Vagina (tissue), 2 donors: ENCODE data around the gene ERG. TPM values are rescaled to one million over a fixed set of nuclear protein-coding genes. Genes with fewer than 3 reads are reported as not detected.

Experiments used
- DNase-seq, 2 donors: peaks; one replicate each; pipeline ENCODE4 v3.0.0-alpha.2; 2017; ENCODE audit errors: extremely low spot score in 2 of 2
- H3K27ac ChIP-seq: fragments of 200-600 bp; sonication (generic); one replicate; pipeline ENCODE4 v1.5.1; 2019
- H3K27me3 ChIP-seq: fragments of 200-600 bp; sonication (generic); one replicate; pipeline ENCODE4 v1.5.1; 2019
- H3K36me3 ChIP-seq, 2 donors: fragments of 200-600 bp; sonication (generic); one replicate each; pipeline ENCODE4 v1.5.1; 2017 to 2019
- H3K4me1 ChIP-seq: fragments of 200-600 bp; sonication (generic); one replicate; pipeline ENCODE4 v1.5.1; 2019
- H3K4me3 ChIP-seq, 2 donors: fragments of 200-600 bp; sonication (generic); 1 replicate in 1 of 2; 2 replicates in 1 of 2; pipeline ENCODE4 v1.5.1; 2016 to 2019
- H3K9me3 ChIP-seq: fragments of 200-600 bp; sonication (generic); one replicate; pipeline ENCODE4 v1.5.1; 2019
- POLR2A ChIP-seq, 2 donors: fragments of 450-650 bp; IDR thresholded peaks; one replicate each; pipeline ENCODE4 v1.6.1; 2017; ENCODE audit warnings: antibody characterized with exemption in 2 of 2, mild to moderate bottlenecking in 2 of 2, moderate library complexity in 2 of 2
- POLR2AphosphoS5 ChIP-seq, 2 donors: sonication (generic); formaldehyde crosslinking; IDR thresholded peaks; one replicate each; pipeline ENCODE4 v1.9.0; 2017; ENCODE audit warnings: antibody characterized with exemption in 2 of 2, mild to moderate bottlenecking in 2 of 2, low read depth in 1 of 2; ENCODE audit not compliant: insufficient read depth in 1 of 2
- intact Hi-C: fragments of 100-400 bp; cut with DNase I; formaldehyde crosslinking; loops from one replicate; pipeline ENCODE4 v1.15.1; 2023
- total RNA-seq: library from RNA; depleted of rRNA; stranded (reverse); fragments of >200 nt; gene quantifications from one replicate; pipeline ENCODE4 v1.2.3, GENCODE V29; 2016
- TF ChIP-seq, protein P1 (sequence below), 3 experiments: fragments of 450-650 bp in 2 of 3; fragments of 200-600 bp in 1 of 3; sonication (generic) in 1 of 3; IDR thresholded peaks; one replicate each; pipeline ENCODE4 v1.5.1; 2017 to 2019; ENCODE audit warnings: antibody characterized with exemption in 3 of 3, mild to moderate bottlenecking in 2 of 3, moderate library complexity in 2 of 3

ERG gene
- total RNA-seq, 1 donor from 2014 or later = 20.9 TPM

DNA sequence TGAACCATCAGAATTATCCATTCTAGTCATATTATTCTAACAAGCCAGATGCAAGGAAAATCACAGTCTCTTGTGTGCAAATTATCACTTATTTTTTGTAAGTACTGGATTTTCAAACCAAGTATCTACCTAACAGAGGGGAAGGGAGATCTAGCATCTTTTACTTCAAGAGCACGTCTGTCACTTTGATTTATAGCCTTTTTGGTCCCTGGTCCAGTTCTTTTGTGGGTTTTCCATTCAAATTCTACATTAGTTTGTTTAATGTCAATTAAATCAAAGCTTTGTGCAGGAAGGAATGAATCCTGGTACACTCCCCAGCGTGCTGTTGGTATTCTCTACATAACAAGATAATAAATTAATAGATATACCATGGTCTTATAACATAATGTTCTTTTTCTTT, 43.6 kb downstream of the ERG start:
- no peaks in the 10 kb centered on the region for H3K27me3 ChIP-seq
- DNase-seq = no peak
- H3K9me3 ChIP-seq = no peaks in the 10 kb centered on the region
- no peaks in the 10 kb centered on the region for H3K36me3 ChIP-seq
- TF ChIP-seq POLR2A (IDR thresholded peaks at IDR 0.05) (no peak), POLR2AphosphoS5 (IDR thresholded peaks at IDR 0.05; ENCODE audit: insufficient read depth in 1 of 2, low read depth in 1 of 2) (no peak)
- TF ChIP-seq, protein P1, sequence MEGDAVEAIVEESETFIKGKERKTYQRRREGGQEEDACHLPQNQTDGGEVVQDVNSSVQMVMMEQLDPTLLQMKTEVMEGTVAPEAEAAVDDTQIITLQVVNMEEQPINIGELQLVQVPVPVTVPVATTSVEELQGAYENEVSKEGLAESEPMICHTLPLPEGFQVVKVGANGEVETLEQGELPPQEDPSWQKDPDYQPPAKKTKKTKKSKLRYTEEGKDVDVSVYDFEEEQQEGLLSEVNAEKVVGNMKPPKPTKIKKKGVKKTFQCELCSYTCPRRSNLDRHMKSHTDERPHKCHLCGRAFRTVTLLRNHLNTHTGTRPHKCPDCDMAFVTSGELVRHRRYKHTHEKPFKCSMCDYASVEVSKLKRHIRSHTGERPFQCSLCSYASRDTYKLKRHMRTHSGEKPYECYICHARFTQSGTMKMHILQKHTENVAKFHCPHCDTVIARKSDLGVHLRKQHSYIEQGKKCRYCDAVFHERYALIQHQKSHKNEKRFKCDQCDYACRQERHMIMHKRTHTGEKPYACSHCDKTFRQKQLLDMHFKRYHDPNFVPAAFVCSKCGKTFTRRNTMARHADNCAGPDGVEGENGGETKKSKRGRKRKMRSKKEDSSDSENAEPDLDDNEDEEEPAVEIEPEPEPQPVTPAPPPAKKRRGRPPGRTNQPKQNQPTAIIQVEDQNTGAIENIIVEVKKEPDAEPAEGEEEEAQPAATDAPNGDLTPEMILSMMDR (IDR thresholded peaks at IDR 0.05) = no peak
- peaks cover under 1% of the 10 kb centered on the region for H3K4me1 ChIP-seq
- no peak overlapping the region for H3K4me3 ChIP-seq
- intact Hi-C loops = no loop called here
- H3K27ac ChIP-seq = no peak overlapping the region

DNA sequence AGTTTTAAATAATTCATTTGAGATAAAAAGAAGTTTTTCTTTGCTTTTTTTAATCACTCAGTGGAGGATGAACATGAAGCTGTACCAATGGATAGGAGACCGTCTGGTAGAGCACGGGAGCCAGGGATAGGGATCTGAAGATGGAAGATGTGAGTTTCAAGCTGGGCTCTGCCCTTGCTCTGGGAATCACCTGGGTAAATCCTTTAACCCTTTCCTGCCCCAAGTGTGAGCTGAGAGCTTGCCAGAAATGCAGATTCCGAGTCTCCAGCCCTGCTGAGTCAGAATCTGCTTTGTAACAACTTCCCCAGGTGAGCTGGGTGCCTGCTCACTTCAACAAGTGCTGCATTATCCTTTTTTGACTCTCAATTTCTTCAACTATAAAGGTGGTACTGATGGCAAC, 44.1 kb downstream of the ERG start:
- H3K4me1 ChIP-seq = no peaks in the 10 kb centered on the region

DNA sequence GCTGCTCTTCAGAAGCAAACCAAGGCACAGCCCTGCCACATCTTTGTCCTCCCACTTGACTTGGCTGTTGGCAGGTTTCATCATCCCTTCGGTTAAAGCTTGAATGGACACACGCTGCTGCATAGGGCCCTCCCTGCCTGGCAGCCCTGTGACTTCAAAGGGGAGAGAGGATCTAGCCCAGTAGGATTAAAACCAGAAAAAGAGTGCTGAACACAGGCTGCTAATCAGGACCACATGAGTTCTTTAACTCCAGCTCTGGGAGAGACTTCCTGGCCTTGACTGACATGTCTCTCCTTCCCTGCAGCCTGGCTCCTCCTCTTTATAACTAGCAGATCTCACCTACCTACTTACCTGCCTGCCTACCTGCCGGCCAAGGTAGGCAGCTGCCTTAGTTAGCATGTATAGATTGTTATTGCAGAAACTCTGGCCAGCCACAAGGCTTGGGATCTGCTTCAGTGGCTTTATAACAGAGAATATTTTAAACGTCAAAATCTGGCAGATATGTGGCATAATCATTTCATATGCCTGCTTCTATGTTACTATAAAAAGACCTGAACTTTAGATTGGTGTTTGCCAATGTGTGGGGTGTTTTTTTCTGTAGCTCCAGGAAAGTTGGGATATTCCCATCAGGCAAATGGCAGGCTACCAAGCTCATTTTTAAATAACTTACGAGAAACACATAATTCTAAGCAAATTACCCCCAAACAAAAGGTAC, 49.4 kb downstream of the ERG start:
- intact Hi-C loops = no loop called here
- H3K27me3 ChIP-seq = no peaks in the 10 kb centered on the region
- H3K4me3 ChIP-seq = no peak overlapping the region
- no peaks in the 10 kb centered on the region for H3K36me3 ChIP-seq
- no peak for TF ChIP-seq POLR2AphosphoS5 (IDR thresholded peaks at IDR 0.05; ENCODE audit: insufficient read depth in 1 of 2, low read depth in 1 of 2)
- TF ChIP-seq, protein P1 (IDR thresholded peaks at IDR 0.05) = no peak
- H3K27ac ChIP-seq = no peak overlapping the region
- H3K9me3 ChIP-seq = no peaks in the 10 kb centered on the region
- no peak for DNase-seq
- H3K4me1 ChIP-seq = peaks cover 7% of the 10 kb centered on the region

More for the DNA sequence above, 44.1 kb downstream of the ERG start:
- no peak for DNase-seq
- TF ChIP-seq POLR2AphosphoS5 (IDR thresholded peaks at IDR 0.05; ENCODE audit: insufficient read depth in 1 of 2, low read depth in 1 of 2) (no peak), POLR2A (IDR thresholded peaks at IDR 0.05) (no peak)
- TF ChIP-seq, protein P1 (IDR thresholded peaks at IDR 0.05) = no peak
- Histone ChIP-seq H3K9me3 (no peaks in the 10 kb centered on the region), H3K27me3 (no peaks in the 10 kb centered on the region), H3K4me3 (no peak overlapping the region), H3K36me3 (no peaks in the 10 kb centered on the region), H3K27ac (no peak overlapping the region)
- intact Hi-C loops = no loop called here

DNA sequence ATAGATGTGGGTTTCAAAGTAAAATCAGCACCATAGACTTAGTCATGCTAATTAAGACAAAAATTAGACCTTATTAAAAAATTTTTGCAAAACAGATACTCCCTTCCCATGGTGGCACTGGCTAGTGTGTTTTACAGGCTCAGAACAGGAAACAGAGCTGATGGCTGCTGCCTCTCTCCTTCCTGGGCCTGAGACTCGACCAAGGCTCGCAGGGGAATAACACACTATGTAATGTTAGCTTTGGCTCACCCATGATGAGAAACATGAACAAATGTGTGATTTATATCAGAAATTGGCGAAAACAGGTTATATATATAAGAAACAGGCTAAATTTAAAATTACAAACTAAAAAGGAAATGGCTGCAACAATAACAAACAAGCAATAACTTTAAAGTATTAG, 50.7 kb downstream of the ERG start:
- Histone ChIP-seq H3K27me3 (no peaks in the 10 kb centered on the region), H3K27ac (no peak overlapping the region), H3K36me3 (no peaks in the 10 kb centered on the region), H3K4me1 (peaks cover 7% of the 10 kb centered on the region), H3K4me3 (no peak overlapping the region), H3K9me3 (no peaks in the 10 kb centered on the region)
- no peak for TF ChIP-seq POLR2A (IDR thresholded peaks at IDR 0.05)
- TF ChIP-seq, protein P1 (IDR thresholded peaks at IDR 0.05) = no peak
- TF ChIP-seq POLR2AphosphoS5 (IDR thresholded peaks at IDR 0.05; ENCODE audit: insufficient read depth in 1 of 2, low read depth in 1 of 2) = no peak
- intact Hi-C loops = no loop called here
- no peak for DNase-seq

DNA sequence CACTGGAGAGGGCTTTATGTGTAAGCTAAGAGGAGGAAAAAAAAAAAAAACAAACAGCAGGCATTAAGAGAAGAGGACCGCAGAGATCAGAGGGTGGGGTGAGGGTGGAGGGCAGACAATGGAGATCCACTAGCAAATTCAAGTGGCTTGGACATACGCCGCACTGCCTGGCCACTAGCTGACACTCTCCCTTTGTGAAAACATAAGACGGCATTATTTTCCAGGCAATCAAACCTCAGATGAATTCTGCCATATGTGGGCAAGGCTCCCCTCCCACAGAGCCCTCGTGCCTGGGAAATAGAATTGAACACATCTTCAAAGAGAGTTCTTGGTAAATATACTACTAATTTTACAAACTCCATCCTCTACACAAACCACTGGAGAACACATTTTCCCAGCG, 53.6 kb downstream of the ERG start:
- intact Hi-C loops = no loop called here
- H3K4me3 ChIP-seq = no peak overlapping the region
- H3K9me3 ChIP-seq = no peaks in the 10 kb centered on the region
- no peaks in the 10 kb centered on the region for H3K27me3 ChIP-seq
- no peak for DNase-seq
- peaks cover 7% of the 10 kb centered on the region for H3K4me1 ChIP-seq
- H3K36me3 ChIP-seq = no peaks in the 10 kb centered on the region
- TF ChIP-seq POLR2AphosphoS5 (IDR thresholded peaks at IDR 0.05; ENCODE audit: insufficient read depth in 1 of 2, low read depth in 1 of 2) = no peak
- no peak overlapping the region for H3K27ac ChIP-seq
